ENCODE measurements around the gene YPEL5. TPM values are rescaled to one million over a fixed set of nuclear protein-coding genes. Genes with fewer than 3 reads are reported as not detected.

YPEL5 gene
- total and polyA plus RNA-seq, 10 of the 15 experiments (the other 5 are each of a cell fraction or from before 2014, with no cell fraction given): 18.8 to 47.3 (median 21.7) TPM

DNA sequence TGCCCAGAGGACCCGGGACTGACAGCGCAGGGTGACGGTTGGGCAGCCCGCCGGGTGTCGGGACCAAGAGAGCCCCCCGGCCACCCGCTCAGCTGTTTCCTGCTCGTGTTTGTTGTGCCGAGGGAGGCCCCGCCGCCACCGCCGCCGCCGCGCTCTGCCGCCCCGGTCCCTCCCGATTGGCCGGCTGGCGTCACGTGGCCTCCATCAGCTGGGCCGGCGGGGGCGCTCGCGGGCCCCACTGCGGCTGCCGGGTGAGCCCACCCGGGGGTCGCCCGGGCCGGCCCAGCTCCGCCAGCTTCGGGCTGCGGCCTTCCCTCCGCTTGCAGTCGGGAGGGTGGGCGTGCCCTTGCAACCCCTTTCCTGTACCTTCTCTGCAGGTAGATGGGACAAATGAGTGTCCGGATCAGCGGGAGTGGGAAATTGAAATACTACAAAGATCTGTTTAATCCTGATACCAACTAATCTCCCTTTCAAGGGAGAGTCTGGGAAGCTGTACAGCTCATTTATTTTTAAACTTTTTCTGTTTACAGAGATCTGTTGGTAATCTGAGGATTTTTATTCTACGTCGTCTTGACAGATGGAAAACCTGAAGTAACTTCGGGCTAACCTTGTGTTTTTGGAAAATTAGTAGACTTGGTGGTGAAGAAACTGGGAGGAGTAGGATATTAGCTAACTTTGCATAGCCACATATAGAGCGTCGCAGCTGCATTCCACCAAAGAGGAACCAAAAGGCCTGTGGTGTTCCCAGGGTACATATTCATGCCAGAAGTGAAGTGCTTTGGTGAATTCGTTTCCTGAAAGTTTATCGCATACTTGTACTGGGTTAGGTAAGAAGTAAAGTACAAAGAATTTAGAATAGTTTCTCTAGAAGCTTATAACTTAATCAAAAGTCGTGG is 1.2 kb downstream of the YPEL5 start (continued):
- TF ChIP-seq, protein P1, sequence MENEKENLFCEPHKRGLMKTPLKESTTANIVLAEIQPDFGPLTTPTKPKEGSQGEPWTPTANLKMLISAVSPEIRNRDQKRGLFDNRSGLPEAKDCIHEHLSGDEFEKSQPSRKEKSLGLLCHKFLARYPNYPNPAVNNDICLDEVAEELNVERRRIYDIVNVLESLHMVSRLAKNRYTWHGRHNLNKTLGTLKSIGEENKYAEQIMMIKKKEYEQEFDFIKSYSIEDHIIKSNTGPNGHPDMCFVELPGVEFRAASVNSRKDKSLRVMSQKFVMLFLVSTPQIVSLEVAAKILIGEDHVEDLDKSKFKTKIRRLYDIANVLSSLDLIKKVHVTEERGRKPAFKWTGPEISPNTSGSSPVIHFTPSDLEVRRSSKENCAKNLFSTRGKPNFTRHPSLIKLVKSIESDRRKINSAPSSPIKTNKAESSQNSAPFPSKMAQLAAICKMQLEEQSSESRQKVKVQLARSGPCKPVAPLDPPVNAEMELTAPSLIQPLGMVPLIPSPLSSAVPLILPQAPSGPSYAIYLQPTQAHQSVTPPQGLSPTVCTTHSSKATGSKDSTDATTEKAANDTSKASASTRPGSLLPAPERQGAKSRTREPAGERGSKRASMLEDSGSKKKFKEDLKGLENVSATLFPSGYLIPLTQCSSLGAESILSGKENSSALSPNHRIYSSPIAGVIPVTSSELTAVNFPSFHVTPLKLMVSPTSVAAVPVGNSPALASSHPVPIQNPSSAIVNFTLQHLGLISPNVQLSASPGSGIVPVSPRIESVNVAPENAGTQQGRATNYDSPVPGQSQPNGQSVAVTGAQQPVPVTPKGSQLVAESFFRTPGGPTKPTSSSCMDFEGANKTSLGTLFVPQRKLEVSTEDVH (IDR thresholded peaks at IDR 0.05; ENCODE audit: low read depth, partially characterized antibody): no peak
- TF ChIP-seq GATAD2B (conservative IDR thresholded peaks at IDR 0.05; ENCODE audit: low read depth): peak; percentile 98
- TF ChIP-seq RUNX3 (IDR thresholded peaks at IDR 0.05; ENCODE audit: low read length): peak; percentile 41; the same call in 1 of the 2 replicates
- no peak for TF ChIP-seq RCOR1 (conservative IDR thresholded peaks at IDR 0.05; ENCODE audit: low read depth, low read length)
- 0 out of 2 replicates have a peak, but pooled peaks have one; percentile 41 for TF ChIP-seq STAT1 (conservative IDR thresholded peaks at IDR 0.05)
- no peak for TF ChIP-seq NRF1 (conservative IDR thresholded peaks at IDR 0.05; ENCODE audit: low read depth, low read length)
- TF ChIP-seq, protein P2, sequence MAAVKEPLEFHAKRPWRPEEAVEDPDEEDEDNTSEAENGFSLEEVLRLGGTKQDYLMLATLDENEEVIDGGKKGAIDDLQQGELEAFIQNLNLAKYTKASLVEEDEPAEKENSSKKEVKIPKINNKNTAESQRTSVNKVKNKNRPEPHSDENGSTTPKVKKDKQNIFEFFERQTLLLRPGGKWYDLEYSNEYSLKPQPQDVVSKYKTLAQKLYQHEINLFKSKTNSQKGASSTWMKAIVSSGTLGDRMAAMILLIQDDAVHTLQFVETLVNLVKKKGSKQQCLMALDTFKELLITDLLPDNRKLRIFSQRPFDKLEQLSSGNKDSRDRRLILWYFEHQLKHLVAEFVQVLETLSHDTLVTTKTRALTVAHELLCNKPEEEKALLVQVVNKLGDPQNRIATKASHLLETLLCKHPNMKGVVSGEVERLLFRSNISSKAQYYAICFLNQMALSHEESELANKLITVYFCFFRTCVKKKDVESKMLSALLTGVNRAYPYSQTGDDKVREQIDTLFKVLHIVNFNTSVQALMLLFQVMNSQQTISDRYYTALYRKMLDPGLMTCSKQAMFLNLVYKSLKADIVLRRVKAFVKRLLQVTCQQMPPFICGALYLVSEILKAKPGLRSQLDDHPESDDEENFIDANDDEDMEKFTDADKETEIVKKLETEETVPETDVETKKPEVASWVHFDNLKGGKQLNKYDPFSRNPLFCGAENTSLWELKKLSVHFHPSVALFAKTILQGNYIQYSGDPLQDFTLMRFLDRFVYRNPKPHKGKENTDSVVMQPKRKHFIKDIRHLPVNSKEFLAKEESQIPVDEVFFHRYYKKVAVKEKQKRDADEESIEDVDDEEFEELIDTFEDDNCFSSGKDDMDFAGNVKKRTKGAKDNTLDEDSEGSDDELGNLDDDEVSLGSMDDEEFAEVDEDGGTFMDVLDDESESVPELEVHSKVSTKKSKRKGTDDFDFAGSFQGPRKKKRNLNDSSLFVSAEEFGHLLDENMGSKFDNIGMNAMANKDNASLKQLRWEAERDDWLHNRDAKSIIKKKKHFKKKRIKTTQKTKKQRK (IDR thresholded peaks at IDR 0.05; ENCODE audit: low read depth, low read length): no peak
- TF ChIP-seq FOS (IDR thresholded peaks at IDR 0.05; ENCODE audit: borderline replicate concordance, extremely low read depth, insufficient read length): peak; percentile 21
- peak; percentile 62 for TF ChIP-seq RELA (IDR thresholded peaks at IDR 0.05; ENCODE audit: borderline replicate concordance, partially characterized antibody)
- TF ChIP-seq CHD2 (IDR thresholded peaks at IDR 0.05; ENCODE audit: borderline replicate concordance, low read depth, low read length): 0 out of 2 replicates have a peak, but pooled peaks have one; percentile 30
- TF ChIP-seq ZSCAN29 (IDR thresholded peaks at IDR 0.05): 0 out of 2 replicates have a peak, but pooled peaks have one; percentile 34
- TF ChIP-seq POLR2AphosphoS2 (IDR thresholded peaks at IDR 0.05; ENCODE audit: low read depth, low read length): no peak
- no peak for TF ChIP-seq ZNF207 (IDR thresholded peaks at IDR 0.05; ENCODE audit: borderline replicate concordance)
- TF ChIP-seq CBX5 (IDR thresholded peaks at IDR 0.05; ENCODE audit: low read depth): no peak
- TF ChIP-seq, protein P3, sequence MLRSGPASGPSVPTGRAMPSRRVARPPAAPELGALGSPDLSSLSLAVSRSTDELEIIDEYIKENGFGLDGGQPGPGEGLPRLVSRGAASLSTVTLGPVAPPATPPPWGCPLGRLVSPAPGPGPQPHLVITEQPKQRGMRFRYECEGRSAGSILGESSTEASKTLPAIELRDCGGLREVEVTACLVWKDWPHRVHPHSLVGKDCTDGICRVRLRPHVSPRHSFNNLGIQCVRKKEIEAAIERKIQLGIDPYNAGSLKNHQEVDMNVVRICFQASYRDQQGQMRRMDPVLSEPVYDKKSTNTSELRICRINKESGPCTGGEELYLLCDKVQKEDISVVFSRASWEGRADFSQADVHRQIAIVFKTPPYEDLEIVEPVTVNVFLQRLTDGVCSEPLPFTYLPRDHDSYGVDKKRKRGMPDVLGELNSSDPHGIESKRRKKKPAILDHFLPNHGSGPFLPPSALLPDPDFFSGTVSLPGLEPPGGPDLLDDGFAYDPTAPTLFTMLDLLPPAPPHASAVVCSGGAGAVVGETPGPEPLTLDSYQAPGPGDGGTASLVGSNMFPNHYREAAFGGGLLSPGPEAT (IDR thresholded peaks at IDR 0.05; ENCODE audit: low read depth): no peak
- TF ChIP-seq, protein P4, sequence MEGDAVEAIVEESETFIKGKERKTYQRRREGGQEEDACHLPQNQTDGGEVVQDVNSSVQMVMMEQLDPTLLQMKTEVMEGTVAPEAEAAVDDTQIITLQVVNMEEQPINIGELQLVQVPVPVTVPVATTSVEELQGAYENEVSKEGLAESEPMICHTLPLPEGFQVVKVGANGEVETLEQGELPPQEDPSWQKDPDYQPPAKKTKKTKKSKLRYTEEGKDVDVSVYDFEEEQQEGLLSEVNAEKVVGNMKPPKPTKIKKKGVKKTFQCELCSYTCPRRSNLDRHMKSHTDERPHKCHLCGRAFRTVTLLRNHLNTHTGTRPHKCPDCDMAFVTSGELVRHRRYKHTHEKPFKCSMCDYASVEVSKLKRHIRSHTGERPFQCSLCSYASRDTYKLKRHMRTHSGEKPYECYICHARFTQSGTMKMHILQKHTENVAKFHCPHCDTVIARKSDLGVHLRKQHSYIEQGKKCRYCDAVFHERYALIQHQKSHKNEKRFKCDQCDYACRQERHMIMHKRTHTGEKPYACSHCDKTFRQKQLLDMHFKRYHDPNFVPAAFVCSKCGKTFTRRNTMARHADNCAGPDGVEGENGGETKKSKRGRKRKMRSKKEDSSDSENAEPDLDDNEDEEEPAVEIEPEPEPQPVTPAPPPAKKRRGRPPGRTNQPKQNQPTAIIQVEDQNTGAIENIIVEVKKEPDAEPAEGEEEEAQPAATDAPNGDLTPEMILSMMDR (IDR thresholded peaks at IDR 0.05 in 2 of 3, conservative IDR thresholded peaks at IDR 0.05 in 1 of 3; ENCODE audit: control insufficient read depth in 2 of 3, extremely low read depth in 1 of 3, insufficient read depth in 1 of 3, low read depth in 3 of 3, low read length in 3 of 3): peak; percentile 33 to 50 (median 49); a peak in 4 of 6 replicates

All from GM12878 (cell line).